GM20000 (cell line): ENCODE measurements around the gene ANKRD11.
"Not testable (repeated sequence)": the region's sequence is repeated elsewhere in the genome, so short reads cannot be mapped to it uniquely, and the experiment has no call there.

Source experiments
- DNase-seq: peaks from one replicate; pipeline ENCODE4 v3.0.0; 2012; ENCODE audit warnings: low spot score
- TF ChIP-seq, protein P1 (sequence below): IDR thresholded peaks from 2 replicates; pipeline ENCODE4 v1.5.1; 2012; ENCODE audit warnings: mild to moderate bottlenecking, control low read depth; ENCODE audit errors: extremely low read depth, missing control alignments

Gene ANKRD11

DNA sequence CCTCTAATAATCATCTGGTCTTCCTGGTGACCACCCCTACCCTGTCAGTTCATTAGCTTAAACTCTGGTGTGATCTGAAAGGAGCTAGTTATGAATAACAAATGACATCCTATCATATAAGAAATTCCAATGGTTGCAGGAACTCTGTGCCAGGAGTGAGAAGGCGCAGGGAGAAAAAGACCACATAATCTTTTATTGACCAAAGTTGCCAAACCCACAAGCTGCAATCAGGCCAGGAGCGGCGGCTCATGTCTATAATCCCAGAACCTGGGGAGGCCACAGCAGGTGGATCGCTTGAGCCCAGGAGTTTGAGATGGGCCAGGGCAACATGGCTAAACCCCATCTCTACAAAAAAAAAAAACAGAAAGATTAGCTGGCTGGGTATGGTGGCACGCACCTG is 23.4 kb downstream of the ANKRD11 start:
- TF ChIP-seq, protein P1, sequence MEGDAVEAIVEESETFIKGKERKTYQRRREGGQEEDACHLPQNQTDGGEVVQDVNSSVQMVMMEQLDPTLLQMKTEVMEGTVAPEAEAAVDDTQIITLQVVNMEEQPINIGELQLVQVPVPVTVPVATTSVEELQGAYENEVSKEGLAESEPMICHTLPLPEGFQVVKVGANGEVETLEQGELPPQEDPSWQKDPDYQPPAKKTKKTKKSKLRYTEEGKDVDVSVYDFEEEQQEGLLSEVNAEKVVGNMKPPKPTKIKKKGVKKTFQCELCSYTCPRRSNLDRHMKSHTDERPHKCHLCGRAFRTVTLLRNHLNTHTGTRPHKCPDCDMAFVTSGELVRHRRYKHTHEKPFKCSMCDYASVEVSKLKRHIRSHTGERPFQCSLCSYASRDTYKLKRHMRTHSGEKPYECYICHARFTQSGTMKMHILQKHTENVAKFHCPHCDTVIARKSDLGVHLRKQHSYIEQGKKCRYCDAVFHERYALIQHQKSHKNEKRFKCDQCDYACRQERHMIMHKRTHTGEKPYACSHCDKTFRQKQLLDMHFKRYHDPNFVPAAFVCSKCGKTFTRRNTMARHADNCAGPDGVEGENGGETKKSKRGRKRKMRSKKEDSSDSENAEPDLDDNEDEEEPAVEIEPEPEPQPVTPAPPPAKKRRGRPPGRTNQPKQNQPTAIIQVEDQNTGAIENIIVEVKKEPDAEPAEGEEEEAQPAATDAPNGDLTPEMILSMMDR = no peak
- DNase-seq = no peak

DNA sequence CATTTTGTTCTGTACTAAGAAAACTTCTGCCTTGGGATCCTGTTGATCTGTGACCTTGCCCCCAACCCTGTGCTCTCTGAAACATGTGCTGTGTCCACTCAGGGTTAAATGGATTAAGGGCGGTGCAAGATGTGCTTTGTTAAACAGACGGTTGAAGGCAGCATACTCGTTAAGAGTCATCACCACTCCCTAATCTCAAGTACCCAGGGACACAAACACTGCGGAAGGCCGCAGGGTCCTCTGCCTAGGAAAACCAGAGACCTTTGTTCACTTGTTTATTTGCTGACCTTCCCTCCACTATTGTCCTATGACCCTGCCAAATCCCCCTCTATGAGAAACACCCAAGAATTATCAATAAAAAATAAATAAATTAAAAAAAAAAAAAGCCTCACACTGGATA is 27.0 kb downstream of the ANKRD11 start:
- not testable (repeated sequence) for DNase-seq

DNA sequence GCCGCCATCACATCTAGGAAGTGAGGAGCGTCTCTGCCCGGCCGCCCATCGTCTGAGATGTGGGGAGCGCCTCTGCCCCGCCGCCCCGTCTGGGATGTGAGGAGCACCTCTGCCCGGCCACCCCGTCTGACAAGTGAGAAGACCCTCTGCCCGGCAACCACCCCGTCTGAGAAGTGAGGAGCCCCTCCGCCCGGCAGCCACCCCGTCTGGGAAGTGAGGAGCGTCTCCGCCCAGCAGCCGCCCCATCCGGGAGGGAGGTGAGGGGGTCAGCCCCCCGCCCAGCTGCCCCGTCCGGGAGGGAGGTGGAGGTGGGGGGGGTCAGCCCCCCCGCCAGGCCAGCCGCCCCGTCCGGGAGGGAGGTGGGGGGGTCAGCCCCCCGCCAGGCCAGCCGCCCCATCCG is 27.7 kb downstream of the ANKRD11 start:
- not testable (repeated sequence) for DNase-seq

DNA sequence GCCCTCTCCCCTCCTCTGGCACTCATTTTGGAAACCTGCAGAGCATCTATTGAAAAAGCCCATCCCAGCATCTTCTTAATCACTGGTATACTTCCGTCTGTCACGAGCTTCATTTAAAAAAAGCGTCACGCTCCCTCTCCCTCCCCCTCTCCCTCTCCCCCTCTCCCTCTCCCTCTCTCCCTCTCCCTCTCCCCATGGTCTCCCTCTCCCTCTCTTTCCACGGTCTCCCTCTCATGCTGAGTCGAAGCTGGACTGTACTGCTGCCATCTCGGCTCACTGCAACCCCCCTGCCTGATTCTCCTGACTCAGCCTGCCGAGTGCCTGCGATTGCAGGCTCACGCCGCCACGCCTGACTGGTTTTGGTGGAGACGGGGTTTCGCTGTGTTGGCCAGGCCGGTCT is 28.5 kb downstream of the ANKRD11 start:
- DNase-seq = not testable (repeated sequence)

DNA sequence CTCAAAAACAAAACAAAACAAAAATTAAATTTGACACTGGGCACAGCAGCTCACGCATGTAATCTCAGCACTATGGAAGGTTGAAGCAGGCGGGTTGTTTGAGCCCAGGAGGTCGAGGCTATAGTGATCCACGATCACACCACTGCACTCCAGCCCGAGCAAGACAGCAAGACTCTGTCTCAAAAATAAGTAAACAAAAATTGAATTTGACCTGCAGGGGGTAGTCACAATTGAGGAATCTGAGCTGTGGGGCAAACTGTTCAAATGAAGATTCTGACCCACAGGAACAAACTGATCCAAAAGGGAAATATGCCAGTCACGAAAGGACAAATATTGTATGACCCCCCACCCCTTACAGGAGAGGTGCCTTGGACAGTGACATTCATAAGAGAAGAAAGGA is 29.8 kb downstream of the ANKRD11 start:
- no peak for DNase-seq
- TF ChIP-seq, protein P1 = no peak

DNA sequence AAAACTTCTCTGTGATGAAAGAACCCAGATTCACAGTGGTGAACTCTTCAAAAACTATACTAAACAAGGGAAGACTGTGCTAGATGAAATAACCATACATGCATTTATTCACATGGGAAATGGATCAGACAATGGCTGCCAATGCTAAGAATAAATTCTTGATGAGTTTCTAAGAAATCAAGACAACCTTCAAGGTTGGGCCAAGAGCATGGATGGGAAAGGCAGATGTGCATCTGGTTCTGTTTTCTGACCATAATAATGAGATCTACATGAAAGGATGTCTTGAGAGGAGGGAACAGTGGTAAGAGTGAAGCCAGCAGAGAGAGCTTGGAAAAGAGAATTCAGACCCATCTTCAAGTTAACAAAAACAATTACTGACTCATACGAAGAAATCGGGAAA is 31.4 kb downstream of the ANKRD11 start:
- TF ChIP-seq, protein P1 = no peak
- no peak for DNase-seq

DNA sequence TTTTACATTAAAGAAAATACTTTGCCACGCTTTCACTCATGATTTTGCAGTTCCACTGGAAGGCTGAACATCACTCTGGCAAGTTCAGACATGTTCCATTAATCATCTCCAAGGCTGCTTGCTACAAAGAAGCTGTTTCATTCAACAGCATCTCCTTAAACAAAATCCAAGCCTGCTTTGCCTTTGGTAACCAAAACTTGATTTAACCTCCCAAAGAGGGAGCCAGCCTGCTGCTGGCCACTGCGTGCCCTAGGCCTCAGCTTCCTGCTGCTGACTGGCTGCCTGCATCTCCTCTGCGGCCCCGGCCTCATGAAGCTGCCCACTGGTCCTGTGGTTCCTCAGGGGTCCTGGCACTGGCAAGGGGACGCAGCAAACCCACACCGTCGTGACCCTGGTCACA is 31.8 kb downstream of the ANKRD11 start:
- no peak for DNase-seq
- TF ChIP-seq, protein P1 = no peak

DNA sequence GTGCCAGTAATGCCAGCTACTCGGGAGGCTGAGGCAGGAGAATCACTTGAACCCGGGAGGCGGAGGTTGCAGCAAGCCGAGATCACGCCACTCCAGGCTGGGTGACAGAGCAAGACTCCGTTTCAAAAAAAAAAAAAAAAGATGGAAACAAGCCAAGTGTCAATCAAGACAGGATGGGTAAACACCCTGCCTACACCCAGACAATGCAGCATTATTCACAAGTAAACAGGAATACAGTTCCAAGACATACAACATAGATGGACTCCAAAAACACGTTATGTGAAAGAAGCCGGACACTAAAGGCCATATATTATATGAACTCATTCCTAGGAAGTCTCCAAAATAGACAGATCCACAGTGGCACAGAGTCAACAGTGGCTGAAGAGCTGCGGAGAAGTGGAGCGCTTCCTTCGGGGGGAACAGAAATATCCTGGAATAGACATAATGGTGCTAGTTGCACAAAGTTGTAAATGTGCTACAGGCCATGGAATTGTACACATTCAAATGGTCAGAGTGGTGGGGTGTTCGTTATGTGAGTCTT is 33.9 kb downstream of the ANKRD11 start:
- TF ChIP-seq, protein P1 = no peak
- DNase-seq = no peak

DNA sequence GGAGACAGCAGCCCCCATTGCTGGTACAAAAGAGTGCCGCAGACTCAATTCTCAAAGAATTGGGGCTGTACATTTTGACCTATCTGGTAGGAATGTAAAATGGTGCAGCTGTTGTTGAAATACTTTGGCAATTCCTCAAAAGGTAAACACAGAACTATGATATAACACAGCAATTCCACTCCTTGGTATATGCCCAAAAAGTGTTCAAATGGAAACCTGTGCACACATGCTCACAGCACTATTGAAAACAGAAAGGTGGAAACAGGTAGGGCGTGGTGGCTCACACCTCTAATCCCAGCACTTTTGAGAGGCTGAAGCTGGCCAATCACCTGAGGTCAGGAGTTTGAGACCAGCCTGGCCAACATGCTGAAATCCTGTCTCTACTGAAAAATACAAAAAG is 34.7 kb downstream of the ANKRD11 start:
- no peak for DNase-seq
- TF ChIP-seq, protein P1 = no peak
